Loucy (cell line): ENCODE measurements around the gene CHIC2.

Source experiments
- EZH2phosphoT487 ChIP-seq: fragments of 200-600 bp; IDR thresholded peaks from 2 replicates; pipeline ENCODE4 v1.6.1; 2018; ENCODE audit warnings: antibody characterized with exemption, mild to moderate bottlenecking, moderate library complexity, borderline replicate concordance
- TF ChIP-seq, protein P1 (sequence below): fragments of 200-600 bp; sonication (generic); conservative IDR thresholded peaks from 2 replicates; pipeline ENCODE4 v1.5.1; 2014; ENCODE audit warnings: mild to moderate bottlenecking, antibody characterized with exemption, low read length

DNA sequence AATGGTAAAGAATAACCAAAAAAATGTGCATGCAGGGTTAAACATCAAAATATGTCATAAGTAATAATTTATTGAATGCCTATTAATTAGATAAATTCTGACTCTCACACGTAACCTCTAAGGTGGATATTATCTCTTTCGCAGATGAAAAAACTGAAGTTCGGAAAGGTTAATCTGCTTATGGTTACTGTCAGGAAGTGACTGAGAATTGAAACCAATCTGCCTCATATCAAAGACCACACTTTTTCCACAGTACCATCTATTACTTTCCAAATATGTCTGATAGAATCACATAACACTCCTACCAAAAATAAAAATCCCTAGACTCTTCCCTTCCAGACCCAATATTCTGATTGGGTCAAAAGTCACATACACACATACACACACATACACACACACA lies 6.2 kb downstream of the CHIC2 start:
- TF ChIP-seq, protein P1, sequence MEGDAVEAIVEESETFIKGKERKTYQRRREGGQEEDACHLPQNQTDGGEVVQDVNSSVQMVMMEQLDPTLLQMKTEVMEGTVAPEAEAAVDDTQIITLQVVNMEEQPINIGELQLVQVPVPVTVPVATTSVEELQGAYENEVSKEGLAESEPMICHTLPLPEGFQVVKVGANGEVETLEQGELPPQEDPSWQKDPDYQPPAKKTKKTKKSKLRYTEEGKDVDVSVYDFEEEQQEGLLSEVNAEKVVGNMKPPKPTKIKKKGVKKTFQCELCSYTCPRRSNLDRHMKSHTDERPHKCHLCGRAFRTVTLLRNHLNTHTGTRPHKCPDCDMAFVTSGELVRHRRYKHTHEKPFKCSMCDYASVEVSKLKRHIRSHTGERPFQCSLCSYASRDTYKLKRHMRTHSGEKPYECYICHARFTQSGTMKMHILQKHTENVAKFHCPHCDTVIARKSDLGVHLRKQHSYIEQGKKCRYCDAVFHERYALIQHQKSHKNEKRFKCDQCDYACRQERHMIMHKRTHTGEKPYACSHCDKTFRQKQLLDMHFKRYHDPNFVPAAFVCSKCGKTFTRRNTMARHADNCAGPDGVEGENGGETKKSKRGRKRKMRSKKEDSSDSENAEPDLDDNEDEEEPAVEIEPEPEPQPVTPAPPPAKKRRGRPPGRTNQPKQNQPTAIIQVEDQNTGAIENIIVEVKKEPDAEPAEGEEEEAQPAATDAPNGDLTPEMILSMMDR = no peak
- TF ChIP-seq EZH2phosphoT487 = no peak
